Measurements from ENCODE around the gene NENF.

- no peak for TF ChIP-seq CTCF (IDR thresholded peaks at IDR 0.05)
- TF ChIP-seq POLR2A (IDR thresholded peaks at IDR 0.05): no peak
- TF ChIP-seq POLR2AphosphoS5 (IDR thresholded peaks at IDR 0.05): no peak
These were observed 46.5 kb downstream of the NENF start for GRCh38 chr1:212479188-212479587.
